GM10248 (cell line): ENCODE data around the gene SLX9.
"Not testable (repeated sequence)": the region's sequence is repeated elsewhere in the genome, so short reads cannot be mapped to it uniquely, and the experiment has no call there.

Experiments used
- CTCF ChIA-PET: fragments of 300-600 bp; sonication (Branson Sonifier 250); formaldehyde crosslinking; extraction: SDS; loops from one replicate; lab custom pipeline; 2021; ENCODE audit warnings: antibody characterized with exemption; lab: Yijun Ruan, JAX
- POLR2A ChIA-PET: fragments of 350-650 bp; sonication (Branson Sonifier 250); formaldehyde crosslinking; extraction: SDS; loops from one replicate; lab custom pipeline; 2020; ENCODE audit warnings: antibody characterized with exemption; lab: Yijun Ruan, JAX
- DNase-seq: peaks from one replicate; pipeline ENCODE4 v3.0.0; 2012; ENCODE audit errors: extremely low spot score
- CTCF ChIP-seq: IDR thresholded peaks from 2 replicates; pipeline ENCODE4 v1.5.1; 2012; ENCODE audit warnings: mild to moderate bottlenecking, low read depth; ENCODE audit errors: extremely low read depth, missing control alignments, control extremely low read depth

Gene SLX9

GRCh38 chr21:44925378-44925755, 14.5 kb upstream of the SLX9 start:
- ChIA-PET POLR2A (no interaction called here), CTCF (interaction anchor here (1.1 to 2.8 kb wide), 4 partner anchors 11 to 25 kb away, joined by 3 to 13 read pairs (median 4); no protein-coding TSS in a partner anchor)
- TF ChIP-seq CTCF = no peak
- no peak for DNase-seq

- DNase-seq = no peak
- POLR2A ChIA-PET = interaction anchor here (1.2 to 1.7 kb wide), 3 partner anchors 13 to 109 kb away, joined by 3 to 12 read pairs (median 4); partner anchors contain the start of genes SLX9 and SUMO3
- TF ChIP-seq CTCF = no peak
Observed at GRCh38 chr21:44926331-44927101, 13.3 kb upstream of the SLX9 start.

GRCh38 chr21:44927259-44927586, 12.6 kb upstream of the SLX9 start:
- TF ChIP-seq CTCF = no peak
- CTCF ChIA-PET = interaction anchor here (0.7 to 9.3 kb wide), 10 partner anchors 12 to 201 kb away, joined by 3 to 104 read pairs (median 6); partner anchors contain the start of genes SLX9 and UBE2G2
- POLR2A ChIA-PET = interaction anchor here (0.6 to 1.7 kb wide), 4 partner anchors 13 to 178 kb away, joined by 3 to 12 read pairs (median 5); partner anchors contain the start of gene SLX9
- DNase-seq = no peak

More at GRCh38 chr21:44926331-44927101, 13.3 kb upstream of the SLX9 start:
- CTCF ChIA-PET = interaction anchor here (1.2 to 9.3 kb wide), 10 partner anchors 10 to 202 kb away, joined by 3 to 104 read pairs (median 6); partner anchors contain the start of genes SLX9 and UBE2G2

- no peak for TF ChIP-seq CTCF
- POLR2A ChIA-PET = interaction anchor here (0.6 to 1.7 kb wide), 5 partner anchors 12 to 177 kb away, joined by 3 to 12 read pairs (median 6); partner anchors contain the start of gene SLX9
- peak; percentile 81 for DNase-seq
- CTCF ChIA-PET = interaction anchor here (0.7 to 9.3 kb wide), 9 partner anchors 15 to 201 kb away, joined by 3 to 104 read pairs (median 6); partner anchors contain the start of gene UBE2G2
Observed at GRCh38 chr21:44927587-44928461, 12.0 kb upstream of the SLX9 start.

- ChIA-PET POLR2A (interaction anchor here (0.7 kb wide), 1 partner anchor 44 kb away, joined by 6 read pairs; no protein-coding TSS in a partner anchor), CTCF (interaction anchor here (0.7 to 9.3 kb wide), 8 partner anchors 14 to 128 kb away, joined by 3 to 104 read pairs (median 5); partner anchors contain the start of gene UBE2G2)
- not testable (repeated sequence) for DNase-seq
Observed at GRCh38 chr21:44928500-44929241, 11.2 kb upstream of the SLX9 start.

GRCh38 chr21:44929242-44929798, 10.5 kb upstream of the SLX9 start:
- ChIA-PET POLR2A (no interaction called here), CTCF (interaction anchor here (0.7 to 9.3 kb wide), 6 partner anchors 17 to 129 kb away, joined by 3 to 104 read pairs (median 4); no protein-coding TSS in a partner anchor)
- no peak for DNase-seq
- no peak for TF ChIP-seq CTCF
